IMR-90 (cell line): ENCODE results near the gene RCN1. TPM values are rescaled to one million over a fixed set of nuclear protein-coding genes. Genes with fewer than 3 reads are reported as not detected.

Experiments
- ATAC-seq: fragments of 200-7000 bp; cut with Tn5 transposase; 2 replicates; pipeline ENCODE4 v1.9.1; 2020; ENCODE audit warnings: low read depth, mild to moderate bottlenecking, moderate library complexity
- BruUV-seq: library from RNA; stranded (reverse); fragments of 400-500 nt; replicated peaks from 2 replicates; lab custom pipeline; 2021; lab: Mats Ljungman, UMichigan
- CTCF ChIA-PET: fragments of 300-600 bp; formaldehyde crosslinking; extraction: SDS; loops from one replicate; lab custom pipeline; 2021; ENCODE audit warnings: antibody characterized with exemption; lab: Yijun Ruan, JAX
- POLR2A ChIA-PET: fragments of 300-600 bp; sonication (Branson Sonifier 250); formaldehyde crosslinking; loops from one replicate; lab custom pipeline; 2022; ENCODE audit warnings: antibody characterized with exemption; ENCODE audit not compliant: unreplicated experiment; lab: Charles Lee
- DNase-seq: peaks from one replicate; pipeline ENCODE4 v3.0.0; 2013
- H2AFZ ChIP-seq: replicated peaks from 2 replicates; pipeline ENCODE3; 2013; ENCODE audit warnings: low read length, mild to moderate bottlenecking; ENCODE audit not compliant: poor library complexity
- H2AK5ac ChIP-seq: 2 replicates; pipeline ENCODE4 v1.6.1; 2013; ENCODE audit warnings: low read depth, low read length, inconsistent platforms
- H2AK9ac ChIP-seq: replicated peaks from 2 replicates; pipeline ENCODE3; 2013; ENCODE audit warnings: mild to moderate bottlenecking, low read depth, low read length, moderate library complexity; ENCODE audit not compliant: poor library complexity
- H2BK120ac ChIP-seq: 2 replicates; pipeline ENCODE4 v1.6.1; 2013; ENCODE audit warnings: low read depth, low read length, inconsistent platforms
- H2BK15ac ChIP-seq: 3 replicates; pipeline ENCODE4 v1.6.1; 2013; ENCODE audit warnings: low read depth, low read length, inconsistent platforms
- H2BK20ac ChIP-seq: 2 replicates; pipeline ENCODE4 v1.6.1; 2013; ENCODE audit warnings: low read depth, mild to moderate bottlenecking, inconsistent platforms, low read length, moderate library complexity
- H2BK5ac ChIP-seq: 2 replicates; pipeline ENCODE4 v1.6.1; 2013; ENCODE audit warnings: mild to moderate bottlenecking, low read depth, low read length, inconsistent platforms; ENCODE audit not compliant: poor library complexity, severe bottlenecking
- H3K14ac ChIP-seq: replicated peaks from 2 replicates; pipeline ENCODE4 v1.6.1; 2013; ENCODE audit warnings: low read depth, low read length, inconsistent platforms
- H3K18ac ChIP-seq: 2 replicates; pipeline ENCODE4 v1.6.1; 2013; ENCODE audit warnings: low read depth, low read length, control low read depth
- H3K23ac ChIP-seq: 2 replicates; pipeline ENCODE4 v1.6.1; 2013; ENCODE audit warnings: low read depth, low read length, inconsistent platforms
- H3K27ac ChIP-seq: 2 replicates; pipeline ENCODE4 v1.5.1; 2013; ENCODE audit warnings: mild to moderate bottlenecking, control low read depth, low read length; ENCODE audit not compliant: insufficient read depth
- H3K27me3 ChIP-seq: 2 replicates; pipeline ENCODE4 v1.6.1; 2013; ENCODE audit warnings: low read length; ENCODE audit not compliant: control insufficient read depth, insufficient read depth
- H3K36me3 ChIP-seq: 2 replicates; pipeline ENCODE4 v1.6.1; 2013; ENCODE audit warnings: low read length, mixed read lengths; ENCODE audit not compliant: control insufficient read depth, insufficient read depth
- H3K4ac ChIP-seq: 2 replicates; pipeline ENCODE4 v1.6.1; 2013; ENCODE audit warnings: low read depth, low read length, inconsistent platforms
- H3K4me1 ChIP-seq: 2 replicates; pipeline ENCODE4 v1.6.1; 2013; ENCODE audit warnings: low read length, mixed read lengths; ENCODE audit not compliant: control insufficient read depth, insufficient read depth
- H3K4me2 ChIP-seq: 2 replicates; pipeline ENCODE4 v1.6.1; 2013; ENCODE audit warnings: low read depth, mild to moderate bottlenecking, control low read depth, low read length, moderate library complexity
- H3K4me3 ChIP-seq: 2 replicates; pipeline ENCODE4 v1.5.1; 2013; ENCODE audit warnings: low read depth, mild to moderate bottlenecking, control low read depth, low read length, moderate library complexity; ENCODE audit not compliant: insufficient read depth
- H3K56ac ChIP-seq: 2 replicates; pipeline ENCODE4 v1.6.1; 2013; ENCODE audit warnings: low read length, inconsistent platforms; ENCODE audit not compliant: insufficient read depth; ENCODE audit errors: extremely low read depth
- H3K79me1 ChIP-seq, 2 experiments: 2 replicates each; pipeline ENCODE4 v1.6.1; 2013; ENCODE audit warnings: low read length in 2 of 2, inconsistent platforms in 1 of 2, low read depth in 1 of 2
- H3K9ac ChIP-seq: 2 replicates; pipeline ENCODE4 v1.6.1; 2013; ENCODE audit warnings: low read depth, low read length, control low read depth
- H3K9me1 ChIP-seq: 2 replicates; pipeline ENCODE4 v1.6.1; 2013; ENCODE audit warnings: low read length, inconsistent platforms; ENCODE audit not compliant: insufficient read depth
- H3K9me3 ChIP-seq: 2 replicates; pipeline ENCODE4 v1.6.1; 2013; ENCODE audit warnings: low read length; ENCODE audit not compliant: control insufficient read depth, insufficient read depth
- H4K20me1 ChIP-seq: 2 replicates; pipeline ENCODE4 v1.6.1; 2013; ENCODE audit warnings: low read length, inconsistent platforms; ENCODE audit not compliant: insufficient read depth
- H4K5ac ChIP-seq: 2 replicates; pipeline ENCODE4 v1.6.1; 2013; ENCODE audit warnings: mild to moderate bottlenecking, low read depth, low read length, control low read depth
- H4K8ac ChIP-seq, 2 experiments: 2 replicates each; pipeline ENCODE4 v1.6.1; 2013; ENCODE audit warnings: low read depth in 2 of 2, low read length in 2 of 2, control low read depth in 1 of 2, inconsistent platforms in 1 of 2
- H4K91ac ChIP-seq: 2 replicates; pipeline ENCODE4 v1.6.1; 2013; ENCODE audit warnings: low read depth, low read length, inconsistent platforms; ENCODE audit not compliant: insufficient read depth
- BHLHE40 ChIP-seq: fragments of 150-350 bp; IDR thresholded peaks from 2 replicates; pipeline ENCODE4 v1.6.1; 2016; ENCODE audit warnings: mild to moderate bottlenecking, low read depth, low read length
- CEBPB ChIP-seq: IDR thresholded peaks from 2 replicates; pipeline ENCODE4 v1.6.1; 2012; ENCODE audit warnings: low read depth, low read length, improper control_type of control experiment
- CHD1 ChIP-seq: IDR thresholded peaks from 2 replicates; pipeline ENCODE4 v1.6.1; 2012; ENCODE audit warnings: low read depth, low read length, improper control_type of control experiment
- CTCF ChIP-seq: conservative IDR thresholded peaks from 2 replicates; pipeline ENCODE4 v1.5.1; 2012; ENCODE audit warnings: mild to moderate bottlenecking, low read depth, low read length, improper control_type of control experiment
- ELK1 ChIP-seq: fragments of 150-350 bp; IDR thresholded peaks from 2 replicates; pipeline ENCODE4 v1.6.1; 2016; ENCODE audit warnings: low read depth, mild to moderate bottlenecking, low read length, moderate library complexity, borderline replicate concordance
- FOS ChIP-seq: fragments of 150-350 bp; IDR thresholded peaks from 2 replicates; pipeline ENCODE4 v1.6.1; 2016; ENCODE audit warnings: low read depth, low read length
- MAFK ChIP-seq: IDR thresholded peaks from 2 replicates; pipeline ENCODE4 v1.6.1; 2012; ENCODE audit warnings: low read depth, low read length, improper control_type of control experiment
- MAZ ChIP-seq: IDR thresholded peaks from 2 replicates; pipeline ENCODE4 v1.6.1; 2012; ENCODE audit warnings: low read depth, mild to moderate bottlenecking, low read length, improper control_type of control experiment, moderate library complexity, borderline replicate concordance
- MXI1 ChIP-seq: IDR thresholded peaks from 2 replicates; pipeline ENCODE4 v1.6.1; 2012; ENCODE audit warnings: low read depth, mild to moderate bottlenecking, low read length, moderate library complexity, borderline replicate concordance
- NFE2L2 ChIP-seq: fragments of 150-350 bp; IDR thresholded peaks from 2 replicates; pipeline ENCODE4 v1.6.1; 2016; ENCODE audit warnings: low read depth, mild to moderate bottlenecking, low read length
- POLR2A ChIP-seq: IDR thresholded peaks from 2 replicates; pipeline ENCODE4 v1.6.1; 2012; ENCODE audit warnings: mild to moderate bottlenecking, low read depth, low read length
- RAD21 ChIP-seq: IDR thresholded peaks from 2 replicates; pipeline ENCODE4 v1.6.1; 2012; ENCODE audit warnings: low read length, improper control_type of control experiment
- RCOR1 ChIP-seq: IDR thresholded peaks from 2 replicates; pipeline ENCODE4 v1.6.1; 2012; ENCODE audit warnings: mild to moderate bottlenecking, low read length, improper control_type of control experiment; ENCODE audit not compliant: insufficient replicate concordance
- RFX5 ChIP-seq: IDR thresholded peaks from 2 replicates; pipeline ENCODE4 v1.8.0; 2012; ENCODE audit warnings: low read depth, mild to moderate bottlenecking, low read length, moderate library complexity
- SMC3 ChIP-seq: fragments of 150-350 bp; IDR thresholded peaks from 2 replicates; pipeline ENCODE4 v1.6.1; 2016; ENCODE audit warnings: low read depth, mild to moderate bottlenecking, antibody characterized with exemption, low read length, moderate library complexity
- USF2 ChIP-seq: fragments of 150-350 bp; IDR thresholded peaks from 2 replicates; pipeline ENCODE4 v1.6.1; 2017; ENCODE audit warnings: mild to moderate bottlenecking, antibody characterized with exemption, low read length, low read depth
- WGBS, 2 experiments: methylation state at CpG; one replicate each; pipeline versions ENCODE4 v1.1.5 to v1.1.7; 2013; ENCODE audit warnings: missing lambda C conversion rate in 2 of 2; ENCODE audit not compliant: insufficient read length in 1 of 2; ENCODE audit errors: extremely low coverage in 2 of 2; 5-methylcytosine and 5-hydroxymethylcytosine counted together
- dilution Hi-C: fragments of 300-500 bp; cut with HindIII; formaldehyde crosslinking; loops from one replicate; pipeline ENCODE4 v1.14.3; 2018; ENCODE audit warnings: low sequenced_read_pairs; ENCODE audit not compliant: unreplicated experiment
- in situ Hi-C: fragments of 300-500 bp; cut with MboI; formaldehyde crosslinking; loops from 3 replicates; pipeline ENCODE4 v1.14.3; 2019; ENCODE audit warnings: low sequenced_read_pairs, inconsistent platforms, mixed read lengths
- intact Hi-C: fragments of 100-400 bp; cut with micrococcal nuclease; formaldehyde crosslinking; loops from 2 replicates; pipeline ENCODE4 v1.10.0; 2022
- polyA plus RNA-seq, 3 experiments: library from polyadenylated mRNA; depleted of rRNA; stranded (reverse); fragments of >200 nt; gene quantifications; 2 replicates each; pipeline ENCODE4 v1.2.3, GENCODE V29; 2012; ENCODE audit warnings: low replicate concordance in 1 of 3
- total RNA-seq: library from RNA; depleted of rRNA; stranded (reverse); fragments of >200 nt; gene quantifications from 2 replicates; pipeline ENCODE4 v1.2.3, GENCODE V29; 2012

RCN1 gene
- total and polyA plus RNA-seq, 2 of the 4 experiments (the other 2 are of a cell fraction) = 129 to 193 TPM

GRCh38 chr11:32139896-32140520, 49.1 kb downstream of the RCN1 start:
- CTCF ChIA-PET = no interaction called here
- Histone ChIP-seq H4K8ac (no peak overlapping the region), H3K9me3 (no peaks in the 10 kb centered on the region), H3K14ac (no peak overlapping the region), H3K4me1 (peaks cover 12% of the 10 kb centered on the region), H3K4ac (no peak overlapping the region), H2BK5ac (no peak overlapping the region), H3K9me1 (peaks cover 5% of the 10 kb centered on the region), H3K79me1 (no peaks in the 10 kb centered on the region; a peak in 1 of 4 replicates), H3K27ac (no peak overlapping the region), H2AK5ac (no peak overlapping the region), H4K5ac (no peak overlapping the region), H4K20me1 (no peaks in the 10 kb centered on the region), H3K36me3 (no peaks in the 10 kb centered on the region), H3K56ac (no peak overlapping the region; the same call in 1 of the 2 replicates), H3K18ac (no peak overlapping the region), H3K4me2 (no peak overlapping the region), H3K9ac (no peak overlapping the region), H3K27me3 (no peaks in the 10 kb centered on the region; the same call in 1 of the 2 replicates), H2BK120ac (no peak overlapping the region; the same call in 1 of the 2 replicates), H2BK20ac (no peak overlapping the region), H3K23ac (no peak overlapping the region), H2AK9ac (no peak overlapping the region), H2BK15ac (no peak overlapping the region; the same call in 2 of the 3 replicates), H3K4me3 (no peak overlapping the region), H2AFZ (no peak overlapping the region), H4K91ac (no peak overlapping the region)
- no peak for ATAC-seq
- in situ Hi-C loops (no loop called here), intact Hi-C loops (no loop called here), dilution Hi-C loops (no loop called here)
- POLR2A ChIA-PET = interaction anchor here (0.5 kb wide), 1 partner anchor 316 kb away, joined by 4 read pairs; no protein-coding TSS in a partner anchor
- DNase-seq = no peak
- 88% methylated on average over 1 of the region's 4 CpGs; no CpG with 5 or more reads in 1 of the 2 experiments for WGBS, 2 experiments
- TF ChIP-seq USF2 (no peak), CEBPB (no peak), MAZ (no peak), NFE2L2 (no peak), RCOR1 (no peak), RAD21 (no peak), ELK1 (no peak), CHD1 (no peak), MAFK (no peak), SMC3 (no peak), CTCF (no peak), FOS (no peak), POLR2A (no peak), MXI1 (no peak), RFX5 (no peak), BHLHE40 (no peak)
- BruUV-seq = no TSS peak
